Activated naive CD4-positive, alpha-beta T cell treated with anti-CD3 and anti-CD28 coated beads, Interleukin-2, amount 50 U/mL, for 24 hours (primary cell): ENCODE data around the gene TRAF3IP3.
"Not testable (repeated sequence)": the region's sequence is repeated elsewhere in the genome, so short reads cannot be mapped to it uniquely, and the experiment has no call there.

Experiments
- H3K27ac Mint-ChIP-seq: one replicate; pipeline ENCODE4 v1.8.0; 2021; ENCODE audit warnings: mild to moderate bottlenecking, mixed read lengths
- H3K27me3 Mint-ChIP-seq: one replicate; pipeline ENCODE4 v1.8.0; 2021; ENCODE audit warnings: mixed read lengths
- H3K36me3 Mint-ChIP-seq: one replicate; pipeline ENCODE4 v1.8.0; 2021; ENCODE audit warnings: mixed read lengths
- H3K4me1 Mint-ChIP-seq: one replicate; pipeline ENCODE4 v1.8.0; 2021; ENCODE audit warnings: mixed read lengths
- H3K4me3 Mint-ChIP-seq: one replicate; pipeline ENCODE4 v1.8.0; 2021; ENCODE audit warnings: mild to moderate bottlenecking, mixed read lengths
- H3K9me3 Mint-ChIP-seq: one replicate; pipeline ENCODE4 v1.8.0; 2021; ENCODE audit warnings: mixed read lengths

The TRAF3IP3 gene

DNA sequence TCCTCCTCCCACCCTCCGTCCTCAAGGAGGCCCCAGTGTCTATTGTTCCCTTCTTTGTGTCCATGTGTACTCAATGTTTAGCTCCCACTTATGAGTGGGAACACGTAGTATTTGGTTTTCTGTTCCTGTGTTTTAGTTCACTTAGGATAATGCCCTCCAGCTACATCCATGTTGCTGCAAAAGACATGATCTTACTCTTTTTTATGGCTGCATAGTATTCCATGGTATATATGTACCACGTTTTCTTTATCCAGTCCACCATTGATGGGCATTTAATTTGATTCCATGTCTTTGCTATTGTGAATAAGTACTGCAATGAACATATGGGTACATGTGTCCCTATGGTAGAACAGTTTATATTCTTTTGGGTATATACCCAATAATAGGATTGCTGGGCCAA lies 37.9 kb downstream of the TRAF3IP3 start:
- H3K4me1 Mint-ChIP-seq, H3K9me3 Mint-ChIP-seq, H3K27ac Mint-ChIP-seq, H3K36me3 Mint-ChIP-seq, H3K27me3 Mint-ChIP-seq: not testable (repeated sequence)
- H3K4me3 Mint-ChIP-seq: peak overlapping the region; percentile 12

DNA sequence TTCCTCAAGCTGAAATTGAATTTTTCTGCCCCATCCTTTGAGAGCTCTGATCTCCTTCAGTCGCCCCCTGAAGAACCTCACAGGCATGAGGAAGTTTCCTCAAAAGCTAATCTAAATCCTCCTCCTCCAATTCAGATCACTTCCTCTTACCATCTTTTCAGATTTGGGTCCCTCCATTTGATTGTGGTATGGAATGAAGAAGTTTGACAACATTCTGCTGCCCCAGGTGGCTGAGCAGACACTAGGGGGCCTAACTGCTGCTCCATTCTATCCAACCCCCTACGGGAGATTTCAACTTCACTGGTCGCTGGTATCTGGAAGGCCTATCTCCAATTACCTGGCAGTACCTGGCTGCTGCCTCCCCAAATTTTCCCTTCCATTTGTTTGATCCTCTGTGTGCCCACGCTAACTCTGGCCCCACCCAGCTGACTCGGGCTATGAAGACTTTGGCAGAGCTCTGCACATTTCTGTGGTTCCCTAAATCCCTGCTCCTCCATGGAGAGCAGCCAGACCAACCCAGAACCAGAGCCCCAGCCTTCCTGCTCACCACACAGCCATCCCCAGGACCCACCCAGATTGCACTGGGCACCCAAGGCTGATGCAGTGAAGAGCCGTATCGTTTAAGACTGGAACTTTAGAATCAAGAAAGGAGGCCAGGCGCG lies 42.3 kb downstream of the TRAF3IP3 start:
- H3K4me3 Mint-ChIP-seq: no peak overlapping the region
- peaks cover 3% of the 10 kb centered on the region for H3K36me3 Mint-ChIP-seq
- no peaks in the 10 kb centered on the region for H3K4me1 Mint-ChIP-seq
- no peak overlapping the region for H3K27ac Mint-ChIP-seq
- H3K27me3 Mint-ChIP-seq: peaks cover 2% of the 10 kb centered on the region
- peaks cover 5% of the 10 kb centered on the region for H3K9me3 Mint-ChIP-seq

- peaks cover 6% of the 10 kb centered on the region for H3K4me1 Mint-ChIP-seq
- no peaks in the 10 kb centered on the region for H3K9me3 Mint-ChIP-seq
- H3K27ac Mint-ChIP-seq: no peak overlapping the region
- no peak overlapping the region for H3K4me3 Mint-ChIP-seq
- no peaks in the 10 kb centered on the region for H3K36me3 Mint-ChIP-seq
- no peaks in the 10 kb centered on the region for H3K27me3 Mint-ChIP-seq
Measured at GRCh38 chr1:209800984-209801834, 45.4 kb downstream of the TRAF3IP3 start.

GRCh38 chr1:209802117-209802779 lies 46.4 kb downstream of the TRAF3IP3 start:
- Mint-ChIP-seq H3K27ac (no peak overlapping the region), H3K9me3 (no peaks in the 10 kb centered on the region), H3K4me1 (peaks cover 7% of the 10 kb centered on the region), H3K27me3 (no peaks in the 10 kb centered on the region), H3K36me3 (no peaks in the 10 kb centered on the region), H3K4me3 (no peak overlapping the region)

DNA sequence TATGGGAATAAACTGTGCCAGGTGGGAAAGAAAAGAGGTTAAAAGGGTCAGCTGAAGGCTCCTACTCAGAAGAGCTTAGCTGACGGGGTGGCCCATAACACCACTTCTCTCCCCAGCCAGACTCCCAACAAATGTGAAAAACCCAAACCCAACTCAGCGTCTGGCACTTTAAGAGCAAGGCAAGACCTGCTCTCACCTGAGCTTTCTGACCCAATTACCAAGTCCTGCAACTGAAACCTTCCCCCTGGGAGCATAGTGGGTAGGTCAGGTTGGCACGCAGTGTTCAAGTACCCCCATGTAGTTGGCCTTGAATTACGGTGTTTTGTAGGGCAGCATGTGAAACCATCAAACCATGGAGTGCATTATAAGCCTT lies 46.9 kb downstream of the TRAF3IP3 start:
- H3K9me3 Mint-ChIP-seq: no peaks in the 10 kb centered on the region
- no peak overlapping the region for H3K27ac Mint-ChIP-seq
- no peak overlapping the region for H3K4me3 Mint-ChIP-seq
- H3K4me1 Mint-ChIP-seq: peaks cover 7% of the 10 kb centered on the region
- H3K27me3 Mint-ChIP-seq: no peaks in the 10 kb centered on the region
- H3K36me3 Mint-ChIP-seq: no peaks in the 10 kb centered on the region

DNA sequence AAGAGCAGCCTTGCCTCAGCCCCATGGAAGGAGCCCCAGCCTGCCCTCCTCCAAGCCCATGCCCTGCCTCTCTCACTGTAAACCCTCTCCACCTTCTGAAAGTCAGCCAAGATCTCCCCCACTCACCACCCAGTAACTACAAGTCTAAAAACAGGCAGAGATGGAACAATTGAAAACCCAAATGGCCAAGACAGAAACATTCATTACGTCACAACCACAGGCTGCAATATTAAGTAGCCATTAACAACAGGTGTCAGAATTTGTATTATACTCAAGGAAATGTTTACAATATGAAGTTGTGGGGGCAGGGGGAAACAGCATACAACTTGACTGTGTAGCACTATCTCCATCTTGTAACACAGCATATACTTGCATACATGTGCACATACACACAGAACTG lies 47.7 kb downstream of the TRAF3IP3 start:
- Mint-ChIP-seq H3K4me1 (peaks cover 7% of the 10 kb centered on the region), H3K9me3 (no peaks in the 10 kb centered on the region), H3K36me3 (no peaks in the 10 kb centered on the region), H3K4me3 (no peak overlapping the region), H3K27ac (no peak overlapping the region), H3K27me3 (no peaks in the 10 kb centered on the region)

DNA sequence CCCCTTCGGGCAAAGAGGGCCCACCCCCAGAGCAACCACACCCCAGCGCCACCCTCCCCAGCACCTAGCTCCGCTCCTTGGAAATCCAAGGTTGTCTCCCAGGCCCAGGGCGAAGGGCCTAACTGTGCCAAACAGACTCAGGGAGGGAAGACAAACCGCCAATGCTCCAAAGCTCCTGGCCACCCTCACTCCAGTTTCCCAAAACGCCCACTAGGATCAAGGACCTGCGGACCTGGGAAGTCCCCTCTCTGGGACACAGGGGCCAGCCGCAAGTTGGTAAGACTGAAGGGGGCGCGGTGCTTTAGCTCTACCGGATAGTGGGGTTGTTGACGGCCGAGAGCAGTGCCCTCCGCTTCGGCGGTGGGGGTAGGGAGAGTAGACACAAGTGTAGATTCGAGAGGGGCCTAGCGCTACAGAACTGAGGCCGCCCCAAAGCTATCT lies 49.5 kb downstream of the TRAF3IP3 start:
- H3K4me3 Mint-ChIP-seq: peak overlapping the region; percentile 85
- no peak overlapping the region for H3K27ac Mint-ChIP-seq
- peaks cover 7% of the 10 kb centered on the region for H3K4me1 Mint-ChIP-seq
- H3K27me3 Mint-ChIP-seq: no peaks in the 10 kb centered on the region
- H3K36me3 Mint-ChIP-seq: no peaks in the 10 kb centered on the region
- no peaks in the 10 kb centered on the region for H3K9me3 Mint-ChIP-seq

GRCh38 chr1:209805875-209806760 lies 50.3 kb downstream of the TRAF3IP3 start, which contains the start of gene IRF6:
Gene IRF6 (minus strand): TSS chr1:209806142. CDS start chr1:209801413, 4,729 bp downstream.
- Mint-ChIP-seq H3K9me3 (no peaks in the 10 kb centered on the region), H3K27ac (peak within 1 kb of the TSS; percentile 79), H3K27me3 (no peaks in the 10 kb centered on the region), H3K4me3 (peak within 1 kb of the TSS; percentile 85), H3K36me3 (no peaks in the 10 kb centered on the region), H3K4me1 (peaks cover 7% of the 10 kb centered on the region)

- Mint-ChIP-seq H3K36me3 (no peaks in the 10 kb centered on the region), H3K9me3 (no peaks in the 10 kb centered on the region), H3K27ac (no peak overlapping the region), H3K4me1 (peaks cover 7% of the 10 kb centered on the region), H3K27me3 (no peaks in the 10 kb centered on the region), H3K4me3 (no peak overlapping the region)
Measured at GRCh38 chr1:209807509-209807908, 51.7 kb downstream of the TRAF3IP3 start.

DNA sequence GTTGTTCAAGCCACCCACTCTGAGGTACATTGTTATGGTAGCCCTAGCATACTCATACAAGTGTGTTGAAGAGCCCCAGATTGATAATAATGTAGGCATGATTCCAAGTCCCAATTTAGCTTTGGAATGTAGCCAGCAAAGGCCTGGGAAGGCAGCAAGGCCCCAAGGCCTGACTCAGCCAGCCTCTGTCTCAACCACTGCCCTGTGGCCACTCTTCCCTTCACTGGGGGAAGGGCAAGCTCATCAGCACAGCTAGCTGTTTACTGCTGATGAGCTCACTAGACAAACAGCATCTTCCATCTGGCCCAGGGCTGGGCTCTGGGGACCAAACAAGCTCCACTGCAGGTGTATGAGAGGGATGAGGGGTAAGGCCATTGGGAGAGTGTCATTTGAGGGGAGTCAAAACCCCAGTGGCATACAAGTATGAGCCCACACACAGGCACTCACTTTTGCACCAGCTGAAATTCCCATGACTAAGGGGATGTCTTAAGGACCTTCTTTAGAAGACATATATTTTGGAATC lies 52.3 kb downstream of the TRAF3IP3 start:
- Mint-ChIP-seq H3K9me3 (no peaks in the 10 kb centered on the region), H3K36me3 (no peaks in the 10 kb centered on the region), H3K4me3 (no peak overlapping the region), H3K27me3 (no peaks in the 10 kb centered on the region), H3K4me1 (peaks cover 7% of the 10 kb centered on the region), H3K27ac (no peak overlapping the region)

DNA sequence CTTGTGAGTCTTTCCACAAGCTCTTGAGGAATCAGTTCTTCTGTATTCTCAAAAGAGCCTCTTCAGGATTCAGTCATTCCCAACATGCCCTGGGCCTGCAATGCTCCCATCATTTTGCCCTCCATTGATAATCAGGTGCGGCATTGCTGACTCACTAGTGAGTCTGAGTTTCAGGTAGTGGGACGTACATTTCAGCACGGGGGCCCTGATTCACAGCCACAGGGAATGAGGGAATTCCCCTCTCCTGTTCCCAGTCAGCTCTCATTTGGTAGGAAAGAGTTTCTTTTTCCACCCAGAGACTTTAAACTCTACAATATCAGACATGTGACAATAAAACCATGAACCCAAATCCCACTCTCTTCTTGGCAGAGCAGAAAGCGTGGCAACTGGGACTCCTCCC lies 53.8 kb downstream of the TRAF3IP3 start:
- Mint-ChIP-seq H3K27ac (no peak overlapping the region), H3K4me3 (no peak overlapping the region), H3K4me1 (peaks cover 7% of the 10 kb centered on the region), H3K27me3 (no peaks in the 10 kb centered on the region), H3K36me3 (no peaks in the 10 kb centered on the region), H3K9me3 (no peaks in the 10 kb centered on the region)

DNA sequence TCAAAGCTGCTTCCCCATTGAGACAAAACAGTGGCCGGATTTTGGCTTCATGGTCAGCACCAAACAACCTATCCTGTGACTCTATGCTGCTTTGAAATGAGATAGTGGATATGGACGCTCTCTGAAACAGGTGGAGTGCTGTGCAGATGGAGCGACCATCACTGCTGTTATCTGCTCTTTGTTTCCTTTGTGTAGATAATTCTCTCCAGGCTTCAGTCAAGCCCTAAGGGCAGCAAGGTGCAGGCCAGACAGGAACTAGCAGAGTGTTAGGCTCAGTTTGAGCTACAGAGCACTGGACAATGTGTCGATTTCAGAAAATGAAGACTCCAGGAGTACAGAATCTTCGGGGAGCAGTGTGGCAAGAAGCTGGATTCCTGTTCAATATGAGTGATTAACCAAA lies 54.9 kb downstream of the TRAF3IP3 start:
- H3K4me3 Mint-ChIP-seq: no peak overlapping the region
- no peak overlapping the region for H3K27ac Mint-ChIP-seq
- no peaks in the 10 kb centered on the region for H3K36me3 Mint-ChIP-seq
- no peaks in the 10 kb centered on the region for H3K9me3 Mint-ChIP-seq
- peaks cover 17% of the 10 kb centered on the region for H3K4me1 Mint-ChIP-seq
- no peaks in the 10 kb centered on the region for H3K27me3 Mint-ChIP-seq

DNA sequence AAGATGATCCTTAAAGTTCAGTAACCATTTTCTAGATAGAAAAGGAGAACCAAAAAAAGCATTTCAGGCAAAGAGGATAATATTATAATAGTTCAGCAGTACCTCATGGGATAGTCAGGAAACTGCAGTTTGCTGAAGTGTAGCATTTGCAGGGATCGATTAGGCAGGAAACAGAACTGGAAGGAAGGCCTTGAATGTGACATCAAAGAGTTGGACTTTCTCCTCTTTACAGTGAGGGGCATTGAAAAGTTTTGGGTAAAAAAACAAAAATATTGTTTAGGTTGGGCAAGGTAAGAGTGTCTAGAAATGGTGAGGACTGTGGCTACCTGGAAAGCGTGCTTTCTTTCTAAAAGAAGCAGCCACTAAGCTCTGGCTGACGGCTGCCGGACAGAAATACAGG lies 58.0 kb downstream of the TRAF3IP3 start:
- Mint-ChIP-seq H3K27ac (no peak overlapping the region), H3K27me3 (peaks cover 1% of the 10 kb centered on the region), H3K36me3 (no peaks in the 10 kb centered on the region), H3K4me3 (no peak overlapping the region), H3K4me1 (peaks cover 16% of the 10 kb centered on the region), H3K9me3 (no peaks in the 10 kb centered on the region)

DNA sequence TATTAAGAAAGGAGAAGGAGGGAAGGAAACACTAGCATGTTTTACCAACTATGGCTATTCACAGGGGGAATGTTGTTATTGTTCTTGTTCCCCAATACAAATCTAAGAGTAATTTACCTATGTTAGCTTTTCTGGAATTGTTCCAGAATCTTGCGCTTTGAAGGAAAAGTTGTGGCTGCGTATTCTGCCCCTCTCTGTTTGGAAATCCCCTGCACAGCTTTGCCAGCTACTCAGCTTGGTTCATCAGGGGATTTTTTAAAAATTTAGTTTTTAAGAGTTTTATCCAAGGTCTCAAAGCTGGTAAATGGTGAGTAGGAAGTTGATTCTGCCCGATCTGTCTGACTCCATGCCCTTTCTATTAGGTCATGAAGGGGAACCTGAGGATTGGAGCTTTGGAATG lies 59.6 kb downstream of the TRAF3IP3 start:
- Mint-ChIP-seq H3K36me3 (no peaks in the 10 kb centered on the region), H3K4me3 (no peak overlapping the region), H3K4me1 (peaks cover 16% of the 10 kb centered on the region), H3K9me3 (no peaks in the 10 kb centered on the region), H3K27ac (peak overlapping the region; percentile 69), H3K27me3 (peaks cover 3% of the 10 kb centered on the region)

DNA sequence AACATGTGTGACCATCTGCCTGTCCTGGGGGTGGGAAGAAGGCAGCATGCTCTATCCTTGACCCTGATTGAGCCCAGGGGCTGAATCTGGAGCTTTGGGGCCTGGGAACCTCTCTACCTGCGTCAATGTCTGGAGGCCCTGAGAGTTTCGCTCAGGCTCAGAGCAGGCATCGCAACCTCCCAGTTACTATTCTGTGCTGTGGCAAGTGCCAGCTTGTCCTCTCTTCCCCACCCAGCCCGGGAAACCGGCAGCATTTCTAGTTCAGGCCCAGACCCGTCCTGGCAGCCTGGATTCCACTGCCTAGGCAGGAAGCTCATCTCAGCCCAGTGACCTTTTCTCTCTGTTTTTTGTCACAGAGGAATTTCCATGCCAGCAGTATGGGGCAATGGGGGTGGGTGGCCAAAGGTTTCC lies 60.1 kb downstream of the TRAF3IP3 start:
- peak overlapping the region; percentile 69 for H3K27ac Mint-ChIP-seq

More for the DNA sequence above, 60.1 kb downstream of the TRAF3IP3 start:
- peaks cover 6% of the 10 kb centered on the region for H3K27me3 Mint-ChIP-seq
- H3K4me1 Mint-ChIP-seq: peaks cover 16% of the 10 kb centered on the region
- no peaks in the 10 kb centered on the region for H3K36me3 Mint-ChIP-seq
- H3K4me3 Mint-ChIP-seq: no peak overlapping the region
- no peaks in the 10 kb centered on the region for H3K9me3 Mint-ChIP-seq
